Endothelial cell of umbilical vein (primary cell): ENCODE results near the gene SLF2. TPM values are rescaled to one million over a fixed set of nuclear protein-coding genes. Genes with fewer than 3 reads are reported as not detected.

ENCODE experiments used
- BruUV-seq: library from RNA; stranded (reverse); fragments of 400-500 nt; replicated peaks from 2 replicates; lab custom pipeline; 2021; lab: Mats Ljungman, UMichigan
- CTCF ChIA-PET: fragments of 300-600, 350-600 bp; sonication (Branson Sonifier 250); formaldehyde crosslinking; loops from one replicate; lab custom pipeline; 2021; ENCODE audit warnings: antibody characterized with exemption, inconsistent platforms; lab: Charles Lee
- POLR2A ChIA-PET: fragments of 300-600, 350-600 bp; sonication (Branson Sonifier 250); formaldehyde crosslinking; loops from one replicate; lab custom pipeline; 2021; ENCODE audit warnings: antibody characterized with exemption, inconsistent platforms; lab: Charles Lee
- DNase-seq: peaks from one replicate; pipeline ENCODE4 v3.0.0-alpha.2; 2011; ENCODE audit warnings: low read depth, low spot score
- FAIRE-seq: peaks from 2 replicates; lab custom pipeline; 2011; peaks lifted over from hg19 to GRCh38; lab: Jason Lieb, UNC
- H2AFZ ChIP-seq: 2 replicates; pipeline ENCODE4 v1.6.0; 2012; ENCODE audit warnings: low read depth, low read length, control low read depth, inconsistent platforms
- H3K27ac ChIP-seq: 2 replicates; pipeline ENCODE4 v1.5.1; 2011; ENCODE audit warnings: low read depth, mild to moderate bottlenecking, control low read depth, low read length, moderate library complexity; ENCODE audit not compliant: insufficient read depth
- H3K27me3 ChIP-seq, 2 experiments: 2 replicates each; pipeline versions ENCODE4 v1.6.0 to v1.6.1; 2011; ENCODE audit warnings: low read length in 2 of 2, mixed read lengths in 1 of 2; ENCODE audit not compliant: control insufficient read depth in 2 of 2, insufficient read depth in 2 of 2
- H3K36me3 ChIP-seq, 2 experiments: 2 replicates in 1 of 2; 3 replicates in 1 of 2; pipeline ENCODE4 v1.5.1; 2011; ENCODE audit warnings: low read length in 2 of 2, mild to moderate bottlenecking in 1 of 2, moderate library complexity in 1 of 2; ENCODE audit not compliant: control insufficient read depth in 2 of 2, insufficient read depth in 2 of 2; ENCODE audit errors: extremely low read depth in 1 of 2
- H3K4me1 ChIP-seq: 3 replicates; pipeline ENCODE4 v1.5.1; 2011; ENCODE audit warnings: mild to moderate bottlenecking, low read length; ENCODE audit not compliant: control insufficient read depth, insufficient read depth; ENCODE audit errors: extremely low read depth
- H3K4me2 ChIP-seq: 2 replicates; pipeline ENCODE4 v1.6.1; 2011; ENCODE audit warnings: low read length, control low read depth, mixed read lengths; ENCODE audit not compliant: insufficient read depth
- H3K4me3 ChIP-seq, 3 experiments: fragments of 200-600 bp in 1 of 3; sonication (generic), shearing (Covaris generic) in 1 of 3; replicated peaks in 1 of 3; 2 replicates each; pipeline ENCODE4 v1.5.1; 2011 to 2016; ENCODE audit warnings: control low read depth in 3 of 3, low read length in 3 of 3, mild to moderate bottlenecking in 2 of 3, inconsistent platforms in 1 of 3, low read depth in 1 of 3, moderate library complexity in 1 of 3; ENCODE audit not compliant: insufficient read depth in 1 of 3
- H3K79me2 ChIP-seq: 2 replicates; pipeline ENCODE4 v1.6.0; 2012; ENCODE audit warnings: low read length, inconsistent platforms; ENCODE audit not compliant: control insufficient read depth, insufficient read depth
- H3K9ac ChIP-seq: replicated peaks from 2 replicates; pipeline ENCODE3; 2011; ENCODE audit warnings: low read length, control low read depth; ENCODE audit not compliant: insufficient read depth; ENCODE audit errors: extremely low read depth
- H3K9me1 ChIP-seq: replicated peaks from 3 replicates; pipeline ENCODE4 v1.6.0; 2011; ENCODE audit warnings: mild to moderate bottlenecking, low read length; ENCODE audit not compliant: control insufficient read depth, insufficient read depth; ENCODE audit errors: extremely low read depth
- H3K9me3 ChIP-seq: replicated peaks from 2 replicates; pipeline ENCODE4 v1.5.1; 2012; ENCODE audit warnings: low read length, inconsistent platforms; ENCODE audit not compliant: control insufficient read depth, insufficient read depth
- H4K20me1 ChIP-seq: replicated peaks from 2 replicates; pipeline ENCODE3; 2011; ENCODE audit warnings: mild to moderate bottlenecking, low read length; ENCODE audit not compliant: control insufficient read depth, insufficient read depth; ENCODE audit errors: extremely low read depth
- CTCF ChIP-seq, 2 donors: IDR thresholded peaks; 1 replicate in 1 of 2; 2 replicates in 1 of 2; pipeline ENCODE4 v1.5.1; 2011; ENCODE audit warnings: low read length in 2 of 2, mild to moderate bottlenecking in 2 of 2, moderate library complexity in 2 of 2, control low read depth in 1 of 2, inconsistent platforms in 1 of 2, low read depth in 1 of 2; ENCODE audit not compliant: insufficient read depth in 1 of 2; ENCODE audit errors: extremely low read depth in 1 of 2
- EZH2 ChIP-seq: IDR thresholded peaks from 2 replicates; pipeline ENCODE4 v1.6.1; 2012; ENCODE audit warnings: borderline replicate concordance, low read depth, mild to moderate bottlenecking, moderate library complexity, low read length, inconsistent platforms; ENCODE audit not compliant: severe bottlenecking
- FOS ChIP-seq: IDR thresholded peaks from 2 replicates; pipeline ENCODE4 v1.6.1; 2011; ENCODE audit warnings: mild to moderate bottlenecking, low read length, moderate library complexity, borderline replicate concordance; ENCODE audit not compliant: insufficient read depth
- GATA2 ChIP-seq: IDR thresholded peaks from 2 replicates; pipeline ENCODE4 v1.7.0; 2011; ENCODE audit warnings: low read depth, mild to moderate bottlenecking, moderate library complexity, mixed read lengths, low read length; ENCODE audit not compliant: insufficient read length, insufficient read depth
- POLR2AphosphoS5 ChIP-seq: IDR thresholded peaks from 2 replicates; pipeline ENCODE4 v1.6.1; 2012; ENCODE audit warnings: low read depth, mild to moderate bottlenecking, control low read depth, low read length, moderate library complexity; ENCODE audit not compliant: insufficient read depth
- dilution Hi-C: fragments of 300-500 bp; cut with MboI; formaldehyde crosslinking; loops from one replicate; pipeline ENCODE4 v1.15.0; 2019; ENCODE audit warnings: low sequenced_read_pairs; ENCODE audit not compliant: extremely low pct_ligation_motif_present
- intact Hi-C: fragments of 100-400 bp; cut with micrococcal nuclease; formaldehyde crosslinking; loops from one replicate; pipeline ENCODE4 v1.10.0; 2022
- polyA plus RNA-seq, 4 experiments: library from polyadenylated mRNA; depleted of rRNA in 3 of 4; stranded (reverse) in 3 of 4; unstranded in 1 of 4; fragments of >200 nt; gene quantifications; 2 replicates each; pipeline versions ENCODE4 v1.2.1 to v1.2.3, GENCODE V29; 2011 to 2012; ENCODE audit warnings: missing spikeins in 1 of 4
- total RNA-seq: library from RNA; stranded (reverse); gene quantifications from 2 replicates; pipeline ENCODE4 v1.2.3, GENCODE V29; 2021

The SLF2 gene
- total and polyA plus RNA-seq, 2 donors (not counting 3 experiments of a cell fraction or from before 2014, with no cell fraction given): 7.5 to 35.5 TPM

GRCh38 chr10:100930368-100930767 is 17.6 kb downstream of the SLF2 start:
- BruUV-seq: no TSS peak
- Histone ChIP-seq H3K36me3 (peaks cover 16 to 28% of the 10 kb centered on the region in 2 experiments), H3K79me2 (no peaks in the 10 kb centered on the region), H3K9me1 (no peaks in the 10 kb centered on the region), H3K4me2 (no peak overlapping the region), H2AFZ (no peak overlapping the region), H4K20me1 (no peaks in the 10 kb centered on the region), H3K4me3 (no peak overlapping the region), H3K4me1 (no peaks in the 10 kb centered on the region), H3K27ac (no peak overlapping the region), H3K9me3 (no peaks in the 10 kb centered on the region), H3K9ac (no peak overlapping the region), H3K27me3 (no peaks in the 10 kb centered on the region)
- dilution Hi-C loops: no loop called here
- FAIRE-seq: no peak
- CTCF ChIA-PET: interaction anchor here (1.5 to 2.5 kb wide), 2 partner anchors 9 to 28 kb away, joined by 3 to 7 read pairs; no protein-coding TSS in a partner anchor
- DNase-seq: no peak
- POLR2A ChIA-PET: no interaction called here
- TF ChIP-seq GATA2: no peak
- no peak for TF ChIP-seq EZH2
- no peak for TF ChIP-seq FOS
- intact Hi-C loops: no loop called here

DNA sequence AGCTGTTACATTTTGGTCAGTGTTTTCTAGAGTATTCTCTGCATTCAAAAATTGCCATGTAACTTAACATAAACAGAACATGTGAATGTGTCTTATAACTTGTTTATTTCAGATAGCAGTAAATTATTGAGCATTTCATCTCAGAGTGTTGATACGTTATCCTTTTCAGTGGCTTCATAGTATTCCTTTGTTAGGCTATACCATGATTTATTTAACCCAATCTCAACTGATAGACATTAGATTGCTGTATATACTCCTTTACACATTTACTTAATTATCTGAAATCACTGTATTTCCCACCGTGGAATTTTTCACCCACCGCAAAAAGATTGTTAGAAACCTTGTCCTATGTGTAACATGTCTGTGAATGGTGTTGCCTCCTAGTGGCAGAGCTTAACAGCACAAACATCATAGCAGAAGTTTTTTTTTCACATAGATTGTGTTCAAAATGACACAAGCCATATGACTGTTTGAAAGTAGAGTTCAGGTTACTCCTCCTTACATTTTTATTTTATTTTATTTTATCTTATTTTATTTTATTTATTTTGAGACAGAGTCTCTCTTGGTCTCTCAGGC is 21.4 kb downstream of the SLF2 start:
- no TSS peak for BruUV-seq
- no peak for DNase-seq
- H3K36me3 ChIP-seq: peaks cover 19 to 36% of the 10 kb centered on the region in 2 experiments
- H2AFZ ChIP-seq: no peak overlapping the region
- ChIA-PET POLR2A (no interaction called here), CTCF (interaction anchor here (0.6 to 1.0 kb wide), 9 partner anchors 9 to 83 kb away, joined by 3 to 6 read pairs (median 3); partner anchors contain the start of gene SLF2)
- dilution Hi-C loops (no loop called here), intact Hi-C loops (no loop called here)
- no peaks in the 10 kb centered on the region for H3K9me3 ChIP-seq
- H3K4me3 ChIP-seq: no peak overlapping the region
- no peaks in the 10 kb centered on the region for H3K4me1 ChIP-seq
- H3K79me2 ChIP-seq: no peaks in the 10 kb centered on the region
- H3K9me1 ChIP-seq: no peaks in the 10 kb centered on the region
- TF ChIP-seq CTCF (IDR thresholded peaks at IDR 0.05; ENCODE audit: extremely low read depth in 1 of 2, insufficient read depth in 1 of 2, low read depth in 1 of 2, low read length in 2 of 2) (peak; percentile 33 to 39), POLR2AphosphoS5 (no peak)
- no peaks in the 10 kb centered on the region for H4K20me1 ChIP-seq
- FAIRE-seq: no peak
- H3K4me2 ChIP-seq: no peak overlapping the region
- no peak overlapping the region for H3K9ac ChIP-seq
- no peaks in the 10 kb centered on the region for H3K27me3 ChIP-seq
- H3K27ac ChIP-seq: no peak overlapping the region
